Loucy (cell line): Measurements from ENCODE around the gene RB1.

Source experiments
- H2AFZ ChIP-seq: fragments of 200-600 bp; sonication (generic); 2 replicates; pipeline ENCODE4 v1.6.0; 2016; ENCODE audit warnings: antibody characterized with exemption, mild to moderate bottlenecking, low read length, moderate library complexity
- H3F3A ChIP-seq: fragments of 200-600 bp; 2 replicates; pipeline ENCODE4 v1.6.0; 2016; ENCODE audit warnings: antibody characterized with exemption, low read depth, mild to moderate bottlenecking
- H3K27me3 ChIP-seq: fragments of 200-600 bp; sonication (generic); 2 replicates; pipeline ENCODE4 v1.6.1; 2014; ENCODE audit warnings: low read length, mild to moderate bottlenecking; ENCODE audit not compliant: insufficient read depth, poor library complexity, severe bottlenecking
- H3K36me3 ChIP-seq: fragments of 200-600 bp; sonication (generic); 2 replicates; pipeline ENCODE4 v1.6.1; 2016; ENCODE audit warnings: low read length; ENCODE audit not compliant: insufficient read depth
- H3K4me1 ChIP-seq: fragments of 200-600 bp; sonication (generic); 2 replicates; pipeline ENCODE4 v1.5.1; 2014; ENCODE audit warnings: low read length, mild to moderate bottlenecking; ENCODE audit not compliant: insufficient read depth, poor library complexity, severe bottlenecking
- H3K4me2 ChIP-seq: fragments of 200-600 bp; sonication (generic); 2 replicates; pipeline ENCODE4 v1.6.0; 2014; ENCODE audit warnings: antibody characterized with exemption, low read length, low read depth, mild to moderate bottlenecking; ENCODE audit not compliant: poor library complexity, severe bottlenecking
- H3K4me3 ChIP-seq: fragments of 200-600 bp; sonication (generic); 2 replicates; pipeline ENCODE4 v1.5.1; 2014; ENCODE audit warnings: low read length, mild to moderate bottlenecking, mixed read lengths; ENCODE audit not compliant: poor library complexity, severe bottlenecking
- H3K79me2 ChIP-seq: fragments of 200-600 bp; sonication (generic); 2 replicates; pipeline ENCODE4 v1.6.1; 2014; ENCODE audit warnings: low read length; ENCODE audit not compliant: insufficient read depth
- H3K9ac ChIP-seq: fragments of 200-600 bp; sonication (generic); 2 replicates; pipeline ENCODE4 v1.6.0; 2014; ENCODE audit warnings: mild to moderate bottlenecking, low read depth, low read length, moderate library complexity; ENCODE audit not compliant: poor library complexity, severe bottlenecking
- H3K9me2 ChIP-seq: fragments of 200-600 bp; sonication (generic); replicated peaks from 2 replicates; pipeline ENCODE4 v1.6.1; 2016; ENCODE audit warnings: low read depth, low read length, mixed read lengths
- H3K9me3 ChIP-seq: fragments of 200-600 bp; sonication (generic); 2 replicates; pipeline ENCODE4 v1.6.1; 2014; ENCODE audit warnings: mild to moderate bottlenecking, antibody characterized with exemption, low read length, low read depth; ENCODE audit not compliant: insufficient read depth
- H4K20me1 ChIP-seq: fragments of 200-600 bp; sonication (generic); 2 replicates; pipeline ENCODE4 v1.6.0; 2014; ENCODE audit warnings: antibody characterized with exemption, low read length, mild to moderate bottlenecking; ENCODE audit not compliant: insufficient read depth, poor library complexity, severe bottlenecking
- CTCF ChIP-seq: fragments of 200-600 bp; sonication (generic); conservative IDR thresholded peaks from 2 replicates; pipeline ENCODE4 v1.5.1; 2014; ENCODE audit warnings: mild to moderate bottlenecking, antibody characterized with exemption, low read length
- EZH2phosphoT487 ChIP-seq: fragments of 200-600 bp; IDR thresholded peaks from 2 replicates; pipeline ENCODE4 v1.6.1; 2018; ENCODE audit warnings: antibody characterized with exemption, mild to moderate bottlenecking, moderate library complexity, borderline replicate concordance

RB1 gene

GRCh38 chr13:48303359-48304142, at the start of gene RB1:
Gene RB1, plus strand, starts transcription at chr13:48303751. Its CDS starts 162 bp downstream, at chr13:48303913.
- H3K27me3 ChIP-seq = no peaks in the 10 kb centered on the region
- peak within 1 kb of the TSS; percentile 81 for H3K4me2 ChIP-seq
- peaks cover 64% of the 10 kb centered on the region for H3K79me2 ChIP-seq
- H3K4me1 ChIP-seq = peaks cover 34% of the 10 kb centered on the region
- H3K4me3 ChIP-seq = peak within 1 kb of the TSS; percentile 93
- no peaks in the 10 kb centered on the region for H3K36me3 ChIP-seq
- no peaks in the 10 kb centered on the region for H3K9me3 ChIP-seq
- no peaks in the 10 kb centered on the region for H3K9me2 ChIP-seq
- H3K9ac ChIP-seq = peak within 1 kb of the TSS; percentile 94
- H3F3A ChIP-seq = no peaks in the 10 kb centered on the region
- H4K20me1 ChIP-seq = peaks cover 29% of the 10 kb centered on the region
- H2AFZ ChIP-seq = peak within 1 kb of the TSS; percentile 82
- TF ChIP-seq CTCF (no peak), EZH2phosphoT487 (no peak)

GRCh38 chr13:48253849-48254248, 49.7 kb upstream of the RB1 start:
- Histone ChIP-seq H3K4me2 (no peak overlapping the region), H3K9ac (no peak overlapping the region), H3K27me3 (no peaks in the 10 kb centered on the region), H4K20me1 (peaks cover 10% of the 10 kb centered on the region), H2AFZ (no peak overlapping the region), H3K9me2 (no peaks in the 10 kb centered on the region), H3K36me3 (peaks cover 48% of the 10 kb centered on the region), H3K4me3 (no peak overlapping the region), H3K4me1 (no peaks in the 10 kb centered on the region), H3F3A (0 out of 2 replicates have a peak, but pooled peaks cover 4% of the 10 kb centered on the region), H3K9me3 (no peaks in the 10 kb centered on the region), H3K79me2 (peaks cover 34% of the 10 kb centered on the region)
- TF ChIP-seq CTCF (no peak), EZH2phosphoT487 (no peak)

GRCh38 chr13:48255090-48255489, 48.5 kb upstream of the RB1 start:
- Histone ChIP-seq H3K27me3 (no peaks in the 10 kb centered on the region), H3K9me2 (no peaks in the 10 kb centered on the region), H3K9me3 (no peaks in the 10 kb centered on the region), H3K79me2 (peaks cover 23% of the 10 kb centered on the region), H3K4me1 (no peaks in the 10 kb centered on the region), H3F3A (0 out of 2 replicates have a peak, but pooled peaks cover 4% of the 10 kb centered on the region), H3K36me3 (peaks cover 56% of the 10 kb centered on the region), H4K20me1 (peaks cover 10% of the 10 kb centered on the region), H3K9ac (no peak overlapping the region), H3K4me3 (no peak overlapping the region), H2AFZ (no peak overlapping the region), H3K4me2 (no peak overlapping the region)
- TF ChIP-seq CTCF (no peak), EZH2phosphoT487 (no peak)
